SKM-1 (cell line): ENCODE data around the gene FAM217A.

Experiments used
- DNase-seq: peaks from one replicate; lab custom pipeline; 2025; ENCODE audit not compliant: unreplicated experiment; lab: John Stamatoyannopoulos, UW

The FAM217A gene

DNA sequence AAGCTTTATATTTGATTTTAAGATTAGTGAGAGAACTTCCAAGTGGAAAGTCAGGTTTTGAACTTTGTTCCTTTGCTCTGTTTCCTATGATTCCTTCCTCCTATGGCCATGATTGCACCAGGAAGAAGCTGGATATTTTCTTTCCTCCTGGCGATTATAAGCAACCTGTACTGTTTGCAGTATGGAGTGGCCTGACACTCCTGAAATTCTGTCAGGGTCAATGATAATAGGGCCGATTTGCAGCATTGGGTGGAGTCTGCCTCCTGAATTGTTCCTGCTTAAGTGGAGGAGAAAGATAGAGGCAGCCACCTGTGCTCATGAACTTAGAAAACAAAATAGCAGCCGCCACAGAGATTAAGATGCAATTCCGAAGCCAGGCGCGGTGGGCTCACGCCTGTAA, 9.8 kb upstream of the FAM217A start:
- DNase-seq = no peak

DNA sequence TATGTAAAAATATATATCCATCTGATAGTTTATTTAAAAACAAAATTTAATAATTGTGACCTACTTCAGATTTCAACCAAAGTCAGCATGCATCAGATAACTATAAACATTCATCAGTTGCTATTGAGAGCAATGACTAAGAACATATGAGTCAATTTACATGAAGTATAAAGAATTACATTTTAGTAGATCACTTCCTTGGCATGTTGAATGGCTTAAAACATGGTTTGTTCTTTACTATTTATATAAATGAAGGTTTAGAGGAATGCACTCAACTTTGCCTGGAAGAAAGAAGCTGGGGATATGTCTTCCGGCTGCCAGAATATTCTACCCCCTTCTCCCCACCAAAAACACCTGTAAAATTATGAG, 6.4 kb upstream of the FAM217A start:
- DNase-seq = no peak

DNA sequence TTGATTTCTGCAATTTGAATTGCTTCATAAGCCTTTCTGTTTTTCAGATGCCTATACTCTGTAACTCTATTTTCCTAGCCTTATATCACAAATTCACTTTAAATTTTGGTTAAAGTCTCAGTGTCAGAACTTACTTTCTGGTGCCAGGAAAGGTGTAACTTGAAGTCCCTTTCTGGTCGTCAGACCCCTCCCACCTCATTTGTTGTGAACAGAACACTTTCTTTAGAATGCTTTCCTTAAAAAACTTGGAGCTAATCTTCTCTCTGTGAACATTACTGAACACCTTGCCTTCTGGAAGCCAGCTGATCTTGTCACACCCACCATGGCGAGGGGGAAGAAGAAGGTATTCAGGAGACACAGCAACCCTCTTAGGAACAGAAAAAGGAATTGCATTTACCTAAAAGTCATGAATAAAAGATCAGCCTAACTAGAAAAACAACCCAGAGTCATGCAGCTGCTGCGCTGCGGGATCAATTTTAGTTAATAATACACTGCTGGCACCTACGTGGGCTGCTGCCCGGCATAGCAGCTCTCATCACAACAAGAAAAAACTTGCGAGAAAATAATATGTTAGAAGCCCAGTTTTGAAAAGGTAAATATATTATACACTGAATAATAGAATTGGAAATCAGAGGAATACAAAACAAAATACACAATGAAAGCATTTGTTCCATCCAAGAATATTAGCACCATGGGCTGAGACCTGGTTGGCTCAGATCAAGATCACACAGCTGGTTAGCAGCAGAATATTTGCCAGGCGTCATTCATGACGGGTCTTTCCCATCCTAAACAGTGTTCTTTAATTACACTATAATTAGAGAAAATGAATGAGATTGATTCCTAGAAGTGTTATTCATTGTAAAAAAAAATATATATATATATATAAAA, 5.8 kb upstream of the FAM217A start:
- DNase-seq = no peak

GRCh38 chr6:4074478-4075235, 4.3 kb downstream of the FAM217A start:
- DNase-seq = no peak

DNA sequence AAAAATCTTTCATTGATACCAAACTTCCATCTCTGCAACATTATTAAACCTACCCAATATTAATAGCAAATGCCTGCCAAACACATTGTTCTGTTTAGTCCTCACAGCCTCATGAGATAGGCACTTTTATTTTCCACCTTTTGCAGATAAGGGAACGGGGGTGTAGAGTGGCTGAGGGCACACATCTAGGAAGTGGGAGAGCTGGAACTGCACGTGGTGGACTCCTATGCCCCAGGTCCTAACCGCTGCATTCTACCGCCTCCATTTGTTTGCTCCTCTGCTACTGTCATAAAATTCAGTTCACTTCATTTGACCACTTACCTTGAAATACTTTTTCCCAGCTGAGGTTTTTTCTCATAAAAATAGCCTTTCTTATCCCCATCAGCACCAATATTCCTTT, 7.6 kb downstream of the FAM217A start:
- no peak for DNase-seq

- DNase-seq = no peak
These were observed 9.7 kb downstream of the FAM217A start for GRCh38 chr6:4069199-4069598.

- no peak for DNase-seq
These were observed 11.3 kb downstream of the FAM217A start for GRCh38 chr6:4067673-4068072.

DNA sequence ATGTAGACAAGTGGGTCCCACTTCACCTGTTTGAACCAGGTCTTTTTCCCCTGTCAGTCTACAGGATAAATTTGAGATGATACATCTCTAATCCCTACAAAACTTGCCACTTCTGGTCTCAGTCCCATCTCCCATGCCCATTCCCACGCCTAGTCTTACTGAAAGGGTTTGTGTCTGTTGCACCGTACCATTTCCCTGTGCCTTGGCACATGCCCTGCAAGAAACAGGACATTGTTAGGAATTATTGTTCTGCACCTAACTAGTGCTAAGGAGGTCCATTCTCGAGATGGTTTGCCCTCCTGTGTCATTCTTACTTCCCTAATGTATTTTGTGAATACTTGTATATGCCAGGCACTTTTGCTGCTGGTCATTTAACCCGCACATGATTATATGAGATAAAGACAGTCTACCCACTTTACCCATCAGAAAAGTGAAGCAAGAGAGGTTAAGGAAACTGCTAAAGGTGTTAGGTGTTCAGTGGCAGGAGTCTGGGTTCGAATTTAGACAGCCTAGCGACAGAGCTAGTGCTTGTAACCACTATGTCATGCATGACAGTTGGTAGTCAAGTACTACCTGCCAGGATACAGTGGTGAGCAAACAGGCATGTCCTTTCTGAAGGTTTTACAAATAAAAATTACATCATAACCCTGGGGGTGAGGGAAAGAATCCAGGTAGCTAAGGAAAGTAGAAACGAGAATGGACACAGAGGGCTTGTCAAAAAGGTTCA, 12.7 kb downstream of the FAM217A start:
- no peak for DNase-seq

GRCh38 chr6:4059115-4059777, 19.7 kb downstream of the FAM217A start:
- no peak for DNase-seq

GRCh38 chr6:4057036-4057435, 21.9 kb downstream of the FAM217A start:
- no peak for DNase-seq

- DNase-seq = no peak
These were observed 23.4 kb downstream of the FAM217A start for GRCh38 chr6:4055420-4056041.

DNA sequence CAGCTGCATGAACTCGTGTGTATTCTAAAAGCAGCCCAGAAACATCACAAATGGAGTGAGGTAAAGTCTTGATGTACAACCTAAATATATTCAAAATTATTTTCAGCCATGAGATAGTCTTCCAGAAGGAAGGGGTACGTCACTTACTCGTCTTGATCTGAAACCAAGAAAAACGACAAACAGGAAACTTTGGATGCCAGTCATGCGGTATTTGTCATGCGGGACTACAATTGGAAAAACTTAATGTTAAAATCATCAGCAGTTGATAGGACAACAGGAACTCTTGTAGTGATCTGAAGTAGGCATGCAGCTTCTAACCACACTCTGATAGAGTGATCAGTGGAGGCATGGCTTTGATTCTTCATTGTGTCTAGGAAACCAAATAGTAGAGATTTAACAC, 29.7 kb downstream of the FAM217A start:
- DNase-seq = no peak

GRCh38 chr6:4041480-4041879, 37.5 kb downstream of the FAM217A start:
- DNase-seq = no peak

GRCh38 chr6:4039348-4039747, 39.6 kb downstream of the FAM217A start:
- no peak for DNase-seq

DNA sequence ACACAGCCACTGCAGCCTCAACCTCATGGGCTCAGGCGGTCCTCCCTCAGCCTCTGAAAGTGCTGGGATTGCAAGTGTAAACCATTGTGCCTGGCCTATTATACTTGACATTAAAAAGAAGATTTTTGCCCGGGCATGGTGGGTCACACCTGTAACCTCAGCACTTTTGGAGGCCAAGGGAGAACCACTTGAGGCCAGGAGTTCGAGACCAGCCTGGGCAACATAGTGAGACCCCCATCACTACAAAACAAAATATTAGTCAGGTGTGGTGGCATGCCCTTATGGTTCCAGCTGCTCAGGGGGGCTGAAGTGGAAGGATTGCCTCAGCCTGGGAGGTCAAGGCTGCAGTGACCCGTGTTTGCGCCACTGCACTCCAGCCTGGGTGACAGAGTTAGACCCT, 42.4 kb downstream of the FAM217A start:
- DNase-seq = no peak

DNA sequence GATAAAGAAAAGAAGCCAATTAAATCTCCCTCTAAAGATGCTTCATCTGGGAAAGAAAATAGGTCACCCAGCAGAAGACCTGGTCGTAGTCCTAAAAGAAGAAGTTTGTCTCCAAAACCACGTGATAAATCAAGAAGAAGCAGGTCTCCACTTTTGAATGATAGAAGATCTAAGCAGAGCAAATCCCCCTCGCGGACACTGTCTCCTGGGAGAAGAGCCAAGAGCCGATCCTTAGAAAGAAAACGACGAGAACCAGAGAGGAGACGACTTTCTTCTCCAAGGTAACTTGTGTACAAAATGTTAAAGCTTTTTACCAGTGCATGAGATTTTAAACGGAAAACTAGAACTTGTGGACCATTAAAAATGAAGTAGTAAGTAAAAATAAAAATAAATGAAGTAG, 46.5 kb downstream of the FAM217A start:
- DNase-seq = no peak

DNA sequence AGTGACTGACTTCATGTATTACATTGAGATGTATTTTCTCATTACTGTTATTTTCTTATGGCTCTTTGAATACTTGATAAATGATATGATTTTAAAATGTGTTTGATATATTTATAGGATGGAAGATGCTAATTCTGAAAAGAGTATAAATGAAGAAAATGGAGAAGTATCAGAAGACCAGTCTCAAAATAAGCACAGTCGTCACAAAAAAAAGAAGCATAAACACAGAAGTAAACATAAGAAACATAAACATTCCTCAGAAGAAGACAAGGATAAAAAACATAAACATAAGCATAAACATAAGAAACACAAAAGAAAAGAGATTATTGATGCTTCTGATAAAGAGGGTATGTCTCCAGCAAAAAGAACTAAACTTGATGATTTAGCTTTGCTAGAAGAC, 47.5 kb downstream of the FAM217A start:
- DNase-seq = no peak

- DNase-seq = no peak
These were observed 48.3 kb downstream of the FAM217A start for GRCh38 chr6:4030669-4031068.

GRCh38 chr6:4029687-4030086, 49.2 kb downstream of the FAM217A start:
- no peak for DNase-seq

- no peak for DNase-seq
These were observed 50.9 kb downstream of the FAM217A start for GRCh38 chr6:4028051-4028450.

- no peak for DNase-seq
These were observed 53.3 kb downstream of the FAM217A start for GRCh38 chr6:4025681-4026080.
